Stimulated activated CD8-positive, alpha-beta memory T cell treated with anti-CD3 and anti-CD28 coated beads, Interleukin-4, amount 100 ng/mL, for 4 hours (primary cell): ENCODE data around the gene TMEM184A.
"Not testable (repeated sequence)": the region's sequence is repeated elsewhere in the genome, so short reads cannot be mapped to it uniquely, and the experiment has no call there.

ENCODE experiments used
- DNase-seq, 2 donors: peaks; one replicate each; pipeline ENCODE4 v3.0.0-alpha.2; 2020; ENCODE audit warnings: low read depth in 2 of 2, low spot score in 1 of 2

TMEM184A gene

GRCh38 chr7:1590887-1591286 lies 34.9 kb upstream of the TMEM184A start:
- no peak for DNase-seq

DNA sequence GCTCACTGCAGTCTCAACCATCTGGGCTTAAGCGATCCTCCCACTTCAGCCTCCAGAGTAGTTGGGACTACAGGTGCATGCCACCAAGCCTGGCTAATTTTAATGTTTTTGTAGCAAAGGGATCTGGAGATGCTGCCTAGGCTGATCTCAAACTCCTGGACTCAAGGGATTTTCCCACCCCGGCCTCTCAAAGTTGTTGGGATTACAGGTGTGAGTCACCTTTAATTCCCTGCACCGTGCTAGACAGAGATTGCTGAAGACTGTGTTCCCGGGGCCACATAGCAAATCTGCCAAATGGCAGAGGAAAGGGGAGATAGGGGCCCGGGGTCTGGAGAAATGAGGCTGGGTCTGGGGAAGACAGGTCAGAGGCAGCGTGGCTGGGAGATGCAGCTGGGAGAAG lies 34.5 kb upstream of the TMEM184A start:
- no peak for DNase-seq

- no peak for DNase-seq
Measured at GRCh38 chr7:1588978-1589377, 33.0 kb upstream of the TMEM184A start.

GRCh38 chr7:1587738-1588137 lies 31.7 kb upstream of the TMEM184A start:
- DNase-seq, result no peak

GRCh38 chr7:1586827-1587705 lies 31.1 kb upstream of the TMEM184A start:
- DNase-seq, result no peak

- DNase-seq, result no peak
Measured at GRCh38 chr7:1586126-1586826, 30.3 kb upstream of the TMEM184A start.

DNA sequence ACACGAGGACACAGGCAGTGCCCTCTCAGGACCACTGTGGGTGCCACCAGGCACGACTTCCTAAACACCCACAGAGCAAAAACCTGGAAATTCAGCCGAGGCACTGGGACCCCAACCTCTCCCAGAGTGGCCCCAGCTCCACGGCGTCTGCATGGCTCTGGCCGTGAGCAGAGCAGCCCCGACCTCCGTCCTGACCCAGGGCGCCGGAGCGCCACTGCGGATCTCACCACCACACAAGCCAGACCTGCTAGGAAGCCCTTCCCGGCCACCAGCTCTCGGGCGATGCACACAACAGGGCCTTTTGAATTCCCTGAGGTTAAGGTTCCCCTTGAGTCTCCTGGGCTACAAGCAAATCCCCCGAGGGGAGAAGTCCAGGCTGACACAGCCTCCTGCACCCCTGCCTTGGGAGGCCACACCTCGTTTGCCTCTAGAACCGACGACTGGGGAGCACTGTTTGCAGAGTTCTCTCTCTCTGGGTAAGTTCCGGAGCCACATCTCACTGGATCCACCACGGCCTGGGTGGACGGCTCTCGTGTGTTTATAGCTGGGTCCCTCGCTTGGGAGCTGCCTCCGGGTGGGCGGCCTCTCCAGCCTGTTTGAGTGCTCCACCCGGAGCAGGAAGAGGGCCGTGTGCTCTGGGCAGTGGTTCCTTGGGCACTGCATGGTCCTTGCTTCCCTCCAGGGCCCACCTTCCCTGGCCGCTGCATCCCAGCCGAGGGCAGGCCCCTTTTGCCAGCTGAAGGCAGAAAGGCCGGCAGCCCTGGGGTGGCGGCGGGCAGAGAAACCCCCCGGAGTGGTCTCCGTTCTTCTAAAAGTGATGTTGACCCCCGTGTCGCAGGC lies 29.4 kb upstream of the TMEM184A start:
- no peak for DNase-seq

DNA sequence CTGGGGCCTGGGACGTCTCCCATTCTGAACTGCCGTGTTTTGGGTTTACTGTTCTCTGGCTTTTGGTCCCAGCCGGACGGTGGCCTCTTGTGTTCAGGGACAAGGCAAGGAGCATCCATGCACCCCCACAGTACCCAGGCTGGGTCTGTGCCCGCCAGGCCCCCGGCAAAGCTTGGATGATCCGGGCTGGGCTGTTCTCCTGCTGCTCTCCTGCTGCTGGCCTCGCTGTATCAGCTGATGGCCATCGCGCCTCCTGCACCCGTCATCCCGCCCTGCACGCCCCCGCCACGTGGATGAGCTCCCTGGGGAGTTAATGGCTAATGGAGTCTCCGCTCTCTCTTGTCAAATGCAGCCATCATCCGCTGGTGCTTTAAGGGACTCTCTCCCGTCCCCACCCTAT lies 28.7 kb upstream of the TMEM184A start:
- no peak for DNase-seq

GRCh38 chr7:1583241-1583930 lies 27.4 kb upstream of the TMEM184A start:
- not testable (repeated sequence) for DNase-seq

DNA sequence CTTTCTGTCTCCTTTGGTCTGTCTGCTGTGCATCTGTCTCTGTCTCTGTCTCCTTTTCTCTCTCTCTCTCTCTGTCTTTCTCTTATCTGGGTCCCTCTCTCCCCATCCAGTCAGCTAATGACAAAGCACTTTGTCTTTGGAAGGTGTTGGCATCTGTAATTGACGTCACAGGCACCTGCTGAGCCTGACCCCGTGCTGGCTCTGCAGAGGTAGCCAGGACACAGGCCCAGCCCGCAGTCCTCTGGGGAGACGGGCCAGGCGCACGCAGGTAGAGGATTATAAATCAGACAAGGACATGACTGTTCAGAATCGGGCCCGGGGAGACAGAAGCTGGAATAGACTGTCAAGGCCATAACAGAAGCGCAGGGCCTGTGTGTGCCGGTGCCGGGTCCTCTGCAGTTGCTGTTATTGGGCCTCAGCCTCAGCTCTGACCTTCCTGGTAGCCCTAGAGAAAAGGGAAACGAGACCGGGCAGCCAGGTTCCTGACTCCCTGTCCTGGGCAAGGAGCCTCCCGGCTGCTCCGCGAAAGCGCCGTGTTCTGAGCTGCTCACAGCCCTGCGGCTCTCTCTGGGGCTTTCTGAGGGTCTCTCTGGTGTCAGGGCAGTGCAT lies 24.5 kb upstream of the TMEM184A start:
- no peak for DNase-seq

DNA sequence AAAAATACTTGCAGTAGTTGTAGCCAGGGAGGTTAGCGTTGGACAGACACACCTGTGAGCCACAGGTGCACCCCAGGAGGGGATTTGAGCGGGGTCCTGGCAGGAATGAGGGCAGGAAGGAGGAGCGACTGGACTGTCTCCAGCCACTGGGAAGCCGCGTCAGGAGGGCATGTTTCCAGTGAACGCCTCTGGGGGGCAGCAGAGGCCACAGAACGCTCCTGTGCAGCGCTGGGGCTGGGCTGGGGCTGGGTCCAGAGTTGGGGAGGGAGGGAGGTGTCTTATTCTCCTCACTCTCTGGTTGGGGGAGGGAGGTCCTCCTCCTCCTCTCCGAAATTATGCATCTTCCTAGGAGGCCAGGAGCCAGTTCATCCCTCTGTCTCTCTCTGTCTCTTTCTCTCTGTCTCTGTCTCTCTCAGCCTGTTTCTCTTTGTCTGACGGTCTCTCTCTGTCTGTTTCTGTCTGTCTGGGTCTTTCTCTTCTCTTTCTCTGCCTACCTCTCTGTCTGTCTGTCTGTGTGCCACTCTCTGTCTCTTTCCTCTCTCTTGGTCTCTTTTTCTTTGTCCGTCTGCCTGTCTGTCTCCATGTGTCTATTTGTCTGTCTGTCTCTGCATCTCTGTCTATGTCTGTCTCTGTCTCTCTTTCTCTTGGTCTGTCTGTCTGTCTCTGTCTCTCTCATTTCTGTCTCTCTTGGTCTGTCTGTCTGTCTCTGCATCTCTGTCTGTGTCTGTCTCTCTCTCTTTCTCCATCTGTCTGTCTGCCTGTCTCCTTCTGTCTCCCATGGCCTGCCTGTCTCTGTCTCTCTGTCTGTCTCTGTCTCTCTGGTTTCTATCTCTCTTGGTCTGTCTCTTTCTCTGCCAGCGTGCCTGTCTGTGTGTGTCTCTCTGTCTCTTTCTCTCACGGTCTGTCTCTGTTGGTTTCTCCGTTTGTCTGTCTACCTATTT lies 23.7 kb upstream of the TMEM184A start:
- DNase-seq, result peak; percentile 34 to 57

DNA sequence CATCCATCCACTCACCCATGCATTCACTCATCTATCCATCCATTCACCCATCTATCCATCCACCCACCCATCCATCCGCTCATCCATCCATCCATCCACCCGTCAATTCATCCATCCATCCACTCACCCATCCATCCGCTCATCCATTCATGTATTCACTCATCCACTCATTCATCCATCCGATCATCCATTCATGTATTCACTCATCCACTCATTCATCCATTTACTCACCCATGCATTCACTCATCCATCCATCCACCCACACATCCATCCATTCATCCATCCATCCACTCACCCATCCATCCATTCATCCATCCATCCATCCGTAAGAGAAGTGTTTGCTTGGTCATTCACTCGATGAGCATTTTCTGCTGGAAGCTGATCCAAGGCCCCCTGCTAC lies 22.5 kb upstream of the TMEM184A start:
- no peak for DNase-seq

GRCh38 chr7:1576521-1577253 lies 20.7 kb upstream of the TMEM184A start:
- no peak for DNase-seq

DNA sequence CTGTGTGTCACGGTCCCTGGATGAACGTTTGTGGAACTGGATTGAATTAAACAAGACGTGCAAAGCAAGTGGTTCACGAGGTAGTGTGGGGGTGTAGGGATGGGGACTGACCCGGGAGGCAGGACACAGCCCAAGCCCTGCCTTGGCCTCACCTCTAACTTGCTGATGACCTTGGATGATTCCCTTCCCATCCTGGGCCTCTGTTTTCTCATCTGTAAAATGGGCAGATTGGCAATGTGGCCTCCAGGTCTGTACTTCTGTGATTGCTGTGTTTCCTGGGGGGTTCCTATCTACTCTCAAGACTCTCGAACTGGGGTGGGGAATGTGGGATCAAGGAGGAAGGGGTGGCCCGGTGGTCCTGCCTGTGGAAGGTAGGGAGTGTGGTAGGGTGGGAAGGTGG lies 19.8 kb upstream of the TMEM184A start:
- DNase-seq, result no peak

DNA sequence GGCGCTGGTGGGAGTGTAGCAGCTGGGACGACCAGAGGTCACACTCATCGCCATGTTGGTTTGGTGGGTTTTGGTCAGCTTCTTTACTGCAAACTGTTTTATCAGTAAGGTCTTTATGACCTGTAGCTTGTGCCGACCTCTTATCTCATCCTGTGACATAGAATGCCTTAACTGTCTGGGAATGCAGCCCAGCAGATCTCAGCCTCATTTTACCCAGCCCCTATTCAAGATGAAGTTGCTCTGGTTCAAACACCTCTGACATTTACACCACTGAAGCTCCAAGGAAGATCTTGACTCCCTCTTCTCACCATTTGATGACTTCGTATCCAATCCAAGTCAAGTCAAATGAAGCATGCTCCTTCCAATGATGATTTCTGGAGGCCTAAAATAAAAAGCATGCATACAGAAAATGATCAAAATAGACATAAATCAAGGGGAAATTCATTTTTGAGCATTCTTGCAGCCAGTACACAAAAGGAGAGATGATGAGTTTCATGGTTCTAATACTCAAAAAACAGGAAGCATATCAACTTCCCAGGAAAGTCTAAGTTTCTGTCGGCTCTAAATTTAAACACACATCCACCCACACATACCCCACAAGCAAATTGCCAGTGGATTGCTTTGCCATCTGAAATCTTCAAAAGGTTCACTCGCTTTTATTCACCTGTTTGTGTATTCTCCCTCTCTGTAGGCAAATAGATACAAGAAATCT lies 16.3 kb upstream of the TMEM184A start:
- no peak for DNase-seq

DNA sequence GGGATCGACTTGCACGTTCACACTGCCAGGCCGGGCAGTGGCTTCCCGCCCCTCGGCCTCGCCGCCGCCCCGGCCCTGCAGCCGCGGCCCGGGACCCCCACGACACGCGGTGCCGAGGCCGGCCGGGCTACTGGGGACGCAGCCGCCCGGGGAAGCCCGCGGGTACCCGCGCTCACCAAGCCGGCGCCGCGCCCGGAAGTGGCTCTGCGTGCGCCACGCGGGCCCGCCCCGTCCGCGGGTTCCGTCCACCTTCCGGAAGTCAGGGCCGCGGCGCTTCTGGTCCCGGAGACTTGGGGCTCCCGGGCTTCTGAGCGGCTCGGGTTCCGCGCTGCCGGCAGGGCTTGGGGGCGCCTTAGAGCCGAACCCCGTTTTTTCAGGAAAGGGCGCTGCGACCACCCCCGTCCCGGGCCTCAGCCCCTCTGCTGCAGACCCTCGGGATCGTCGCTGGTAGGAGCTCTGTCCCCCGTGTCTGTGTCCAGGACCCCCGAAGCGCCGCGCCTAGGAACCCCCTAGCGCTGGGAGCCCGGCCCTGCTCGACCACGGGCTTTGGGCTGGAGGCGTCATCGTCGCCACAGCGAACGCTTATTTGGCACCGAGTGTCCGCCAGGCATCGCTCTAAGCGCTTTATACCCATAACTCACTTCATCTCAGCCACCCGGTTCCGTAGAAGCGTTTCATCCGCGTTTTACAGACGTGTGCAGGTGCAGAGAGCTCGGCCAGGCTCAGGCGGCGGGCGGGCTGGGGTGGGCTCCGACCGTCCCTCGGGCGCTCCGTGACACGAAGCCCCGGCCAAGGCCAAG lies 14.0 kb upstream of the TMEM184A start, which contains the start of gene PSMG3:
PSMG3 (minus strand) TSS at position 200 of the 800 bp plus-strand sequence. CDS start 693 bp downstream, outside the sequence.
- peak; percentile 69 to 79 for DNase-seq

- no peak for DNase-seq
Measured at GRCh38 chr7:1569440-1569832, 13.4 kb upstream of the TMEM184A start.
